H9 (cell line): ENCODE data around the gene N4BP2. TPM values are rescaled to one million over a fixed set of nuclear protein-coding genes. Genes with fewer than 3 reads are reported as not detected.

Source experiments
- DNase-seq: peaks from one replicate; pipeline ENCODE4 v3.0.0-alpha.2; 2017
- H2AFZ ChIP-seq: one replicate; pipeline ENCODE4 v1.6.1; 2013; ENCODE audit warnings: mild to moderate bottlenecking, low read length, control low read depth, moderate library complexity
- H2AK5ac ChIP-seq: 2 replicates; pipeline ENCODE4 v1.6.1; 2013; ENCODE audit warnings: low read length, control low read depth, mixed read lengths; ENCODE audit not compliant: insufficient read length
- H2BK120ac ChIP-seq: one replicate; pipeline ENCODE4 v1.6.1; 2013; ENCODE audit warnings: low read depth, mild to moderate bottlenecking, low read length, control low read depth, inconsistent platforms; ENCODE audit not compliant: poor library complexity, severe bottlenecking
- H2BK12ac ChIP-seq: 2 replicates; pipeline ENCODE4 v1.6.1; 2013; ENCODE audit warnings: low read length, control low read depth, mixed read lengths, low read depth; ENCODE audit not compliant: insufficient read length
- H2BK15ac ChIP-seq: 2 replicates; pipeline ENCODE4 v1.6.1; 2013; ENCODE audit warnings: low read depth, low read length, control low read depth
- H2BK20ac ChIP-seq: one replicate; pipeline ENCODE4 v1.6.1; 2013; ENCODE audit warnings: low read depth, mild to moderate bottlenecking, low read length, control low read depth, inconsistent platforms; ENCODE audit not compliant: poor library complexity, severe bottlenecking
- H2BK5ac ChIP-seq: 2 replicates; pipeline ENCODE4 v1.6.1; 2013; ENCODE audit warnings: low read length, control low read depth, mixed read lengths; ENCODE audit not compliant: insufficient read length
- H3K14ac ChIP-seq: 2 replicates; pipeline ENCODE4 v1.6.1; 2013; ENCODE audit warnings: low read length, control low read depth; ENCODE audit not compliant: insufficient read depth
- H3K18ac ChIP-seq: 2 replicates; pipeline ENCODE4 v1.6.1; 2013; ENCODE audit warnings: low read depth, mild to moderate bottlenecking, mixed read lengths, low read length, control low read depth; ENCODE audit not compliant: insufficient read length
- H3K23ac ChIP-seq: 2 replicates; pipeline ENCODE4 v1.6.1; 2013; ENCODE audit warnings: low read length, control low read depth, mixed read lengths, low read depth; ENCODE audit not compliant: insufficient read length
- H3K23me2 ChIP-seq: 2 replicates; pipeline ENCODE4 v1.6.1; 2013; ENCODE audit warnings: low read depth, mild to moderate bottlenecking, mixed read lengths, low read length, control low read depth; ENCODE audit not compliant: insufficient read length, poor library complexity, severe bottlenecking
- H3K27ac ChIP-seq: 2 replicates; pipeline ENCODE4 v1.5.1; 2013; ENCODE audit warnings: low read length, control low read depth, mixed read lengths, low read depth; ENCODE audit not compliant: insufficient read length
- H3K27me3 ChIP-seq: 2 replicates; pipeline ENCODE4 v1.6.1; 2013; ENCODE audit warnings: low read length, control low read depth, inconsistent platforms; ENCODE audit not compliant: insufficient read depth
- H3K4ac ChIP-seq: 2 replicates; pipeline ENCODE4 v1.6.1; 2013; ENCODE audit warnings: low read depth, mild to moderate bottlenecking, control low read depth, inconsistent platforms, low read length, moderate library complexity
- H3K4me1 ChIP-seq: 2 replicates; pipeline ENCODE4 v1.6.1; 2013; ENCODE audit warnings: low read length, control low read depth, inconsistent platforms; ENCODE audit not compliant: insufficient read depth
- H3K4me2 ChIP-seq: 2 replicates; pipeline ENCODE4 v1.6.1; 2013; ENCODE audit warnings: low read length, control low read depth, mixed read lengths; ENCODE audit not compliant: insufficient read length, insufficient read depth
- H3K56ac ChIP-seq: 2 replicates; pipeline ENCODE4 v1.6.1; 2013; ENCODE audit warnings: low read depth, mild to moderate bottlenecking, mixed read lengths, low read length, control low read depth; ENCODE audit not compliant: insufficient read length
- H3K79me1 ChIP-seq: 2 replicates; pipeline ENCODE4 v1.6.1; 2013; ENCODE audit warnings: low read depth, mild to moderate bottlenecking, moderate library complexity, low read length, control low read depth, inconsistent platforms; ENCODE audit not compliant: insufficient read depth, poor library complexity, severe bottlenecking
- H3K79me2 ChIP-seq: 2 replicates; pipeline ENCODE4 v1.6.1; 2013; ENCODE audit warnings: low read length, control low read depth, inconsistent platforms; ENCODE audit not compliant: insufficient read depth
- H3K9ac ChIP-seq: 2 replicates; pipeline ENCODE4 v1.6.1; 2013; ENCODE audit warnings: low read length, control low read depth, mixed read lengths; ENCODE audit not compliant: insufficient read length; ENCODE audit errors: extremely low read depth
- H3K9me3 ChIP-seq: one replicate; pipeline ENCODE4 v1.6.1; 2013; ENCODE audit warnings: low read depth, low read length, inconsistent platforms; ENCODE audit not compliant: control insufficient read depth
- H3T11ph ChIP-seq: one replicate; pipeline ENCODE4 v1.6.1; 2013; ENCODE audit warnings: mild to moderate bottlenecking, low read length, control low read depth, inconsistent platforms
- H4K20me1 ChIP-seq: one replicate; pipeline ENCODE4 v1.6.1; 2013; ENCODE audit not compliant: control insufficient read depth, insufficient read length, insufficient read depth
- H4K5ac ChIP-seq: 2 replicates; pipeline ENCODE4 v1.6.1; 2013; ENCODE audit warnings: low read depth, mild to moderate bottlenecking, mixed read lengths, low read length, control low read depth; ENCODE audit not compliant: insufficient read length
- H4K8ac ChIP-seq: replicated peaks from 2 replicates; pipeline ENCODE4 v1.6.1; 2013; ENCODE audit warnings: low read length, control low read depth, mixed read lengths, low read depth; ENCODE audit not compliant: insufficient read length
- H4K91ac ChIP-seq: 2 replicates; pipeline ENCODE4 v1.6.1; 2013; ENCODE audit warnings: low read depth, mild to moderate bottlenecking, moderate library complexity, mixed read lengths, low read length, control low read depth; ENCODE audit not compliant: insufficient read length
- H3K27ac Mint-ChIP-seq, 3 experiments: 2 replicates in 2 of 3; 3 replicates in 1 of 3; pipeline ENCODE4 v1.8.0; 2020 to 2021; ENCODE audit warnings: mixed read lengths in 3 of 3, mild to moderate bottlenecking in 1 of 3, moderate library complexity in 1 of 3
- H3K27me3 Mint-ChIP-seq: 2 replicates; pipeline ENCODE4 v1.8.0; 2021; ENCODE audit warnings: low read depth, mild to moderate bottlenecking, moderate library complexity, mixed read lengths
- H3K36me3 Mint-ChIP-seq, 3 experiments: 2 replicates in 2 of 3; 3 replicates in 1 of 3; pipeline ENCODE4 v1.8.0; 2020 to 2021; ENCODE audit warnings: low read depth in 3 of 3, mixed read lengths in 3 of 3; ENCODE audit not compliant: insufficient read depth in 1 of 3
- H3K4me1 Mint-ChIP-seq, 2 experiments: 2 replicates each; pipeline ENCODE4 v1.8.0; 2020; ENCODE audit warnings: mixed read lengths in 2 of 2
- H3K4me3 Mint-ChIP-seq, 2 experiments: 2 replicates in 1 of 2; 3 replicates in 1 of 2; pipeline ENCODE4 v1.8.0; 2020 to 2021; ENCODE audit warnings: mild to moderate bottlenecking in 2 of 2, mixed read lengths in 2 of 2, moderate library complexity in 1 of 2
- H3K9me3 Mint-ChIP-seq, 2 experiments: 2 replicates in 1 of 2; 3 replicates in 1 of 2; pipeline ENCODE4 v1.8.0; 2020; ENCODE audit warnings: mild to moderate bottlenecking in 2 of 2, mixed read lengths in 2 of 2, moderate library complexity in 1 of 2
- WGBS: extraction: QIAGEN DNeasy Blood & Tissue Kit; methylation state at CpG from one replicate; pipeline ENCODE4 v1.1.7; 2013; ENCODE audit warnings: missing lambda C conversion rate, low lambda C conversion rate, mixed read lengths; ENCODE audit not compliant: insufficient read length; ENCODE audit errors: extremely low coverage; 5-methylcytosine and 5-hydroxymethylcytosine counted together
- total RNA-seq: library from RNA; stranded (reverse); gene quantifications from 2 replicates; pipeline ENCODE4 v1.2.1, GENCODE V29; 2021
- TF ChIP-seq, protein P1 (sequence below): fragments of 200-600 bp; sonication (generic); conservative IDR thresholded peaks from 3 replicates; pipeline ENCODE4 v1.8.0; 2021; ENCODE audit warnings: antibody characterized with exemption, mild to moderate bottlenecking

Gene N4BP2
- total RNA-seq, 1 experiment from 2014 or later: 35.0 TPM

- peaks cover 17% of the 10 kb centered on the region for H3K23me2 ChIP-seq
- no peak overlapping the region for H2AK5ac ChIP-seq
- H3K9ac ChIP-seq: peak overlapping the region; percentile 71
- peaks cover 7% of the 10 kb centered on the region; the same call in 1 of the 2 replicates for H3K79me2 ChIP-seq
- peak; percentile 83 for DNase-seq
- no peak overlapping the region for H3K18ac ChIP-seq
- no peak overlapping the region for H2BK15ac ChIP-seq
- H3K23ac ChIP-seq: no peak overlapping the region
- no peak overlapping the region for H4K8ac ChIP-seq
- H2BK120ac ChIP-seq: no peak overlapping the region
- no peak overlapping the region for H3K4ac ChIP-seq
- Mint-ChIP-seq H3K4me3 (peak overlapping the region; percentile 83 to 89), H3K36me3 (peaks cover 8 to 21% (median 17%) of the 10 kb centered on the region in 3 experiments; a peak in 6 of 7 replicates), H3K9me3 (no peaks in the 10 kb centered on the region; a peak in 1 of 5 replicates), H3K27ac (peak overlapping the region; percentile 97), H3K4me1 (peaks cover 27 to 38% of the 10 kb centered on the region in 2 experiments), H3K27me3 (no peaks in the 10 kb centered on the region)
- H4K91ac ChIP-seq: no peak overlapping the region
- H2BK20ac ChIP-seq: no peak overlapping the region
- peaks cover 2% of the 10 kb centered on the region for H3K79me1 ChIP-seq
- H3T11ph ChIP-seq: no peak overlapping the region
- TF ChIP-seq, protein P1, sequence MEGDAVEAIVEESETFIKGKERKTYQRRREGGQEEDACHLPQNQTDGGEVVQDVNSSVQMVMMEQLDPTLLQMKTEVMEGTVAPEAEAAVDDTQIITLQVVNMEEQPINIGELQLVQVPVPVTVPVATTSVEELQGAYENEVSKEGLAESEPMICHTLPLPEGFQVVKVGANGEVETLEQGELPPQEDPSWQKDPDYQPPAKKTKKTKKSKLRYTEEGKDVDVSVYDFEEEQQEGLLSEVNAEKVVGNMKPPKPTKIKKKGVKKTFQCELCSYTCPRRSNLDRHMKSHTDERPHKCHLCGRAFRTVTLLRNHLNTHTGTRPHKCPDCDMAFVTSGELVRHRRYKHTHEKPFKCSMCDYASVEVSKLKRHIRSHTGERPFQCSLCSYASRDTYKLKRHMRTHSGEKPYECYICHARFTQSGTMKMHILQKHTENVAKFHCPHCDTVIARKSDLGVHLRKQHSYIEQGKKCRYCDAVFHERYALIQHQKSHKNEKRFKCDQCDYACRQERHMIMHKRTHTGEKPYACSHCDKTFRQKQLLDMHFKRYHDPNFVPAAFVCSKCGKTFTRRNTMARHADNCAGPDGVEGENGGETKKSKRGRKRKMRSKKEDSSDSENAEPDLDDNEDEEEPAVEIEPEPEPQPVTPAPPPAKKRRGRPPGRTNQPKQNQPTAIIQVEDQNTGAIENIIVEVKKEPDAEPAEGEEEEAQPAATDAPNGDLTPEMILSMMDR: no peak
- no peaks in the 10 kb centered on the region for H3K4me1 ChIP-seq
- H3K14ac ChIP-seq: no peak overlapping the region
- no peak overlapping the region for H3K27ac ChIP-seq
- H2AFZ ChIP-seq: no peak overlapping the region
- H4K5ac ChIP-seq: no peak overlapping the region
- H2BK12ac ChIP-seq: no peak overlapping the region
- no CpG with 5 or more reads among the region's 13 CpGs for WGBS
- no peak overlapping the region for H2BK5ac ChIP-seq
- no peak overlapping the region for H3K56ac ChIP-seq
- H3K9me3 ChIP-seq: no peaks in the 10 kb centered on the region
- peak overlapping the region; percentile 87 for H3K4me2 ChIP-seq
- H3K27me3 ChIP-seq: no peaks in the 10 kb centered on the region
- H4K20me1 ChIP-seq: no peaks in the 10 kb centered on the region
Observed at GRCh38 chr4:40057586-40058091, 989 bp downstream of the N4BP2 start.
